ENCODE results near the gene SMIM34.
"Not testable (repeated sequence)": the region's sequence is repeated elsewhere in the genome, so short reads cannot be mapped to it uniquely, and the experiment has no call there.

SMIM34 gene

GRCh38 chr21:34374940-34375618, 48.7 kb downstream of the SMIM34 start, which contains the start of gene SMIM11:
Gene SMIM11, plus strand, starts transcription at chr21:34375507. Its CDS starts 3,998 bp downstream, at chr21:34379505.
- DNase-seq; intact Hi-C loops (cut with DNase I): not testable (repeated sequence)

GRCh38 chr21:34374462-34374861, 49.3 kb downstream of the SMIM34 start:
- DNase-seq = not testable (repeated sequence)

GRCh38 chr21:34372321-34372720, 51.4 kb downstream of the SMIM34 start:
- no peak for DNase-seq
- intact Hi-C loops (cut with DNase I) = no loop called here

More at GRCh38 chr21:34374462-34374861, 49.3 kb downstream of the SMIM34 start:
- intact Hi-C loops (cut with DNase I) = not testable (repeated sequence)

- intact Hi-C loops (cut with DNase I) = no loop called here
- DNase-seq = no peak
These were observed 54.0 kb downstream of the SMIM34 start for GRCh38 chr21:34369741-34370140.
